ENCODE data around the gene TWIST1.

Gene TWIST1

GRCh38 chr7:19112274-19113001 lies 5.0 kb downstream of the TWIST1 start:
- no peak for DNase-seq

GRCh38 chr7:19111474-19112273 lies 5.8 kb downstream of the TWIST1 start:
- DNase-seq = no peak

- DNase-seq = no peak
These were observed 6.7 kb downstream of the TWIST1 start for GRCh38 chr7:19110776-19111175.

GRCh38 chr7:19110026-19110730 lies 7.3 kb downstream of the TWIST1 start:
- DNase-seq = no peak

GRCh38 chr7:19109000-19109946 lies 8.2 kb downstream of the TWIST1 start:
- no peak for DNase-seq

- DNase-seq = no peak
These were observed 9.9 kb downstream of the TWIST1 start for GRCh38 chr7:19107356-19108146.

- no peak for DNase-seq
These were observed 10.4 kb downstream of the TWIST1 start for GRCh38 chr7:19107081-19107355.

- no peak for DNase-seq
These were observed 11.0 kb downstream of the TWIST1 start for GRCh38 chr7:19106241-19107080.

- no peak for DNase-seq
These were observed 11.9 kb downstream of the TWIST1 start for GRCh38 chr7:19105546-19105945.

GRCh38 chr7:19104811-19105210 lies 12.6 kb downstream of the TWIST1 start:
- no peak for DNase-seq

- no peak for DNase-seq
These were observed 14.6 kb downstream of the TWIST1 start for GRCh38 chr7:19102884-19103283.

- DNase-seq = no peak
These were observed 15.5 kb downstream of the TWIST1 start for GRCh38 chr7:19101909-19102308.

GRCh38 chr7:19101472-19101871 lies 16.0 kb downstream of the TWIST1 start:
- no peak for DNase-seq

GRCh38 chr7:19099924-19100323 lies 17.5 kb downstream of the TWIST1 start:
- no peak for DNase-seq

- no peak for DNase-seq
These were observed 18.2 kb downstream of the TWIST1 start for GRCh38 chr7:19099194-19099593.

- DNase-seq = no peak
These were observed 18.9 kb downstream of the TWIST1 start for GRCh38 chr7:19098510-19098909.

- no peak for DNase-seq
These were observed 20.0 kb downstream of the TWIST1 start for GRCh38 chr7:19097165-19098055.

GRCh38 chr7:19095353-19095860 lies 22.0 kb downstream of the TWIST1 start:
- no peak for DNase-seq

- DNase-seq = no peak
These were observed 22.7 kb downstream of the TWIST1 start for GRCh38 chr7:19094598-19095352.
